ENCODE measurements around the gene FAM186B.

GRCh38 chr12:49552899-49553298 is 52.5 kb downstream of the FAM186B start:
- TF ChIP-seq CTCF (IDR thresholded peaks at IDR 0.05 in 8 of 11, conservative IDR thresholded peaks at IDR 0.05 in 3 of 11) (no peak), POLR2A (IDR thresholded peaks at IDR 0.05) (no peak)
